Progenitor cell of endocrine pancreas (in vitro differentiated cells): ENCODE results near the gene NDUFV3. TPM values are rescaled to one million over a fixed set of nuclear protein-coding genes. Genes with fewer than 3 reads are reported as not detected.
A peak's percentile ranks its signal among the peaks of the same experiment; 100 is the strongest.

ENCODE experiments used
- DNase-seq: peaks from one replicate; pipeline ENCODE4 v3.0.0; 2021; ENCODE audit warnings: low spot score; ENCODE audit not compliant: unreplicated experiment
- H3K27ac Mint-ChIP-seq: 2 replicates; pipeline ENCODE4 v1.8.0; 2021; ENCODE audit warnings: mild to moderate bottlenecking, moderate library complexity, mixed read lengths
- H3K27me3 Mint-ChIP-seq: 2 replicates; pipeline ENCODE4 v1.8.0; 2021; ENCODE audit warnings: mixed read lengths
- H3K36me3 Mint-ChIP-seq: 2 replicates; pipeline ENCODE4 v1.8.0; 2022; ENCODE audit warnings: mixed read lengths; ENCODE audit not compliant: insufficient read depth
- H3K4me1 Mint-ChIP-seq: 2 replicates; pipeline ENCODE4 v1.8.0; 2021; ENCODE audit warnings: low read depth, mixed read lengths
- H3K4me3 Mint-ChIP-seq: 2 replicates; pipeline ENCODE4 v1.8.0; 2021; ENCODE audit warnings: low read depth, mild to moderate bottlenecking, moderate library complexity, mixed read lengths
- H3K9me3 Mint-ChIP-seq: 2 replicates; pipeline ENCODE4 v1.8.0; 2021; ENCODE audit warnings: low read depth, mixed read lengths
- CTCF ChIP-seq: fragments of 200-600 bp; sonication (generic); IDR thresholded peaks from one replicate; pipeline ENCODE4 v1.5.0; 2021; ENCODE audit warnings: antibody characterized with exemption, mild to moderate bottlenecking; ENCODE audit not compliant: unreplicated experiment
- total RNA-seq: library from RNA; stranded (reverse); gene quantifications from 2 replicates; pipeline ENCODE4 v1.2.1, GENCODE V29; 2021

Gene NDUFV3
- total RNA-seq, 1 donor from 2014 or later: 31.2 TPM

- peaks cover 4% of the 10 kb centered on the region for H3K36me3 Mint-ChIP-seq
- DNase-seq: no peak
- no peaks in the 10 kb centered on the region for H3K9me3 Mint-ChIP-seq
- no peaks in the 10 kb centered on the region for H3K27me3 Mint-ChIP-seq
- peak overlapping the region; percentile 97 for H3K27ac Mint-ChIP-seq
- TF ChIP-seq CTCF: no peak
- peak overlapping the region; percentile 97 for H3K4me3 Mint-ChIP-seq
- peaks cover 17% of the 10 kb centered on the region for H3K4me1 Mint-ChIP-seq
Observed at GRCh38 chr21:42880352-42880751, 12.8 kb upstream of the NDUFV3 start.

- Mint-ChIP-seq H3K27ac (no peak overlapping the region), H3K4me3 (no peak overlapping the region), H3K4me1 (peaks cover 11% of the 10 kb centered on the region), H3K9me3 (no peaks in the 10 kb centered on the region), H3K36me3 (no peaks in the 10 kb centered on the region), H3K27me3 (no peaks in the 10 kb centered on the region)
- TF ChIP-seq CTCF: no peak
- DNase-seq: no peak
Observed at GRCh38 chr21:42883921-42884320, 9.2 kb upstream of the NDUFV3 start.

- Mint-ChIP-seq H3K36me3 (no peaks in the 10 kb centered on the region), H3K27ac (no peak overlapping the region), H3K27me3 (no peaks in the 10 kb centered on the region), H3K9me3 (no peaks in the 10 kb centered on the region), H3K4me1 (peaks cover 1% of the 10 kb centered on the region), H3K4me3 (no peak overlapping the region)
- TF ChIP-seq CTCF: no peak
- DNase-seq: no peak
Observed at GRCh38 chr21:42887326-42887725, 5.8 kb upstream of the NDUFV3 start.

- H3K9me3 Mint-ChIP-seq: no peaks in the 10 kb centered on the region
- peak overlapping the region; percentile 97 for H3K27ac Mint-ChIP-seq
- no peak for TF ChIP-seq CTCF
- H3K27me3 Mint-ChIP-seq: no peaks in the 10 kb centered on the region
- DNase-seq: no peak
- H3K4me3 Mint-ChIP-seq: peak overlapping the region; percentile 79
- H3K36me3 Mint-ChIP-seq: no peaks in the 10 kb centered on the region
- peaks cover 5% of the 10 kb centered on the region for H3K4me1 Mint-ChIP-seq
Observed at GRCh38 chr21:42892582-42892930, 553 bp upstream of the NDUFV3 start.

GRCh38 chr21:42900446-42900845 is 7.3 kb downstream of the NDUFV3 start:
- Mint-ChIP-seq H3K36me3 (peaks cover 19% of the 10 kb centered on the region), H3K4me3 (no peak overlapping the region), H3K4me1 (no peaks in the 10 kb centered on the region), H3K27ac (no peak overlapping the region), H3K27me3 (no peaks in the 10 kb centered on the region), H3K9me3 (no peaks in the 10 kb centered on the region)
- no peak for TF ChIP-seq CTCF
- DNase-seq: no peak
